ENCODE data around the gene STIM1. TPM values are rescaled to one million over a fixed set of nuclear protein-coding genes. Genes with fewer than 3 reads are reported as not detected.

The STIM1 gene
- total RNA-seq, 1 experiment from 2014 or later = 15.2 TPM

- no peaks in the 10 kb centered on the region for H3K79me2 ChIP-seq (ENCODE audit: insufficient read depth, low read length)
- no peak overlapping the region for H2AFZ ChIP-seq (ENCODE audit: low read length)
- H4K20me1 ChIP-seq (ENCODE audit: control insufficient read depth, insufficient read depth, insufficient read length) = no peaks in the 10 kb centered on the region
- H4K5ac ChIP-seq (ENCODE audit: insufficient read length, low read depth, low read length) = no peak overlapping the region
- no peaks in the 10 kb centered on the region for H3K36me3 Mint-ChIP-seq (ENCODE audit: insufficient read depth in 1 of 3, low read depth in 3 of 3)
- no peak overlapping the region for H3K18ac ChIP-seq (ENCODE audit: insufficient read length, low read depth, low read length)
- DNase-seq = no peak
- no peaks in the 10 kb centered on the region for H3K9me3 ChIP-seq (ENCODE audit: control insufficient read depth, low read depth, low read length)
- H3K27ac ChIP-seq (ENCODE audit: insufficient read length, low read depth, low read length) = no peak overlapping the region
- H3K9ac ChIP-seq (ENCODE audit: extremely low read depth, insufficient read length, low read length) = no peak overlapping the region
- no peaks in the 10 kb centered on the region for H3K79me1 ChIP-seq (ENCODE audit: insufficient read depth, low read depth, low read length, poor library complexity, severe bottlenecking)
- no peak overlapping the region for H2BK20ac ChIP-seq (ENCODE audit: low read depth, low read length, poor library complexity, severe bottlenecking)
- no peak overlapping the region for H2BK120ac ChIP-seq (ENCODE audit: low read depth, low read length, poor library complexity, severe bottlenecking)
- no peak; the same call in 2 of the 3 replicates for TF ChIP-seq CTCF (conservative IDR thresholded peaks at IDR 0.05)
- H3K4me1 ChIP-seq (ENCODE audit: insufficient read depth, low read length) = peaks cover 6% of the 10 kb centered on the region
- H3K14ac ChIP-seq (ENCODE audit: insufficient read depth, low read length) = no peak overlapping the region
- H3K4me1 Mint-ChIP-seq = peaks cover 23 to 25% of the 10 kb centered on the region in 2 experiments
- H3K27me3 ChIP-seq (ENCODE audit: insufficient read depth, low read length) = no peaks in the 10 kb centered on the region
- no peaks in the 10 kb centered on the region for H3K23me2 ChIP-seq (ENCODE audit: insufficient read length, low read depth, low read length, poor library complexity, severe bottlenecking)
- no peak overlapping the region for H3K4ac ChIP-seq (ENCODE audit: low read depth, low read length)
- H3K56ac ChIP-seq (ENCODE audit: insufficient read length, low read depth, low read length) = no peak overlapping the region
- no peak overlapping the region for H4K8ac ChIP-seq (replicated peaks; ENCODE audit: insufficient read length, low read depth, low read length)
- H3K9me3 Mint-ChIP-seq = no peaks in the 10 kb centered on the region
- no peak overlapping the region for H2BK12ac ChIP-seq (ENCODE audit: insufficient read length, low read depth, low read length)
- H3K27me3 Mint-ChIP-seq (ENCODE audit: low read depth) = peaks cover 7% of the 10 kb centered on the region
- H2BK15ac ChIP-seq (ENCODE audit: low read depth, low read length) = no peak overlapping the region
- H3K4me2 ChIP-seq (ENCODE audit: insufficient read depth, insufficient read length, low read length) = no peak overlapping the region
- no peak overlapping the region for H3T11ph ChIP-seq (ENCODE audit: low read length)
- H3K27ac Mint-ChIP-seq = no peak overlapping the region; a peak in 1 of 7 replicates
- no peak overlapping the region for H4K91ac ChIP-seq (ENCODE audit: insufficient read length, low read depth, low read length)
- no peak overlapping the region for H2AK5ac ChIP-seq (ENCODE audit: insufficient read length, low read length)
- H2BK5ac ChIP-seq (ENCODE audit: insufficient read length, low read length) = no peak overlapping the region
- no CpG with 5 or more reads among the region's 5 CpGs for WGBS (ENCODE audit: extremely low coverage, insufficient read length, low lambda C conversion rate)
- no peak overlapping the region for H3K4me3 Mint-ChIP-seq
- no peak overlapping the region for H3K23ac ChIP-seq (ENCODE audit: insufficient read length, low read depth, low read length)
These were observed 10.7 kb downstream of the STIM1 start for GRCh38 chr11:3866206-3866605.

Data from H9 (cell line).